ENCODE measurements around the gene KCNAB1.

The KCNAB1 gene

GRCh38 chr3:156449710-156450574 is 329.6 kb downstream of the KCNAB1 start:
- DNase-seq (ENCODE audit: low spot score), result peak; percentile 35

- DNase-seq (ENCODE audit: low spot score), result no peak
Measured at GRCh38 chr3:156455839-156456238, 335.5 kb downstream of the KCNAB1 start.

GRCh38 chr3:156456771-156457224 is 336.4 kb downstream of the KCNAB1 start:
- no peak for DNase-seq (ENCODE audit: low spot score)

GRCh38 chr3:156459434-156459833 is 339.1 kb downstream of the KCNAB1 start:
- no peak for DNase-seq (ENCODE audit: low spot score)

GRCh38 chr3:156460206-156460611 is 339.8 kb downstream of the KCNAB1 start:
- no peak for DNase-seq (ENCODE audit: low spot score)

GRCh38 chr3:156461889-156462288 is 341.5 kb downstream of the KCNAB1 start:
- DNase-seq (ENCODE audit: low spot score), result no peak

GRCh38 chr3:156463123-156463522 is 342.7 kb downstream of the KCNAB1 start:
- no peak for DNase-seq (ENCODE audit: low spot score)

GRCh38 chr3:156465194-156465593 is 344.8 kb downstream of the KCNAB1 start:
- no peak for DNase-seq (ENCODE audit: low spot score)

- no peak for DNase-seq (ENCODE audit: low spot score)
Measured at GRCh38 chr3:156469456-156469855, 349.1 kb downstream of the KCNAB1 start.

GRCh38 chr3:156471431-156471830 is 351.1 kb downstream of the KCNAB1 start:
- no peak for DNase-seq (ENCODE audit: low spot score)

- DNase-seq (ENCODE audit: low spot score), result no peak
Measured at GRCh38 chr3:156472150-156472549, 351.8 kb downstream of the KCNAB1 start.

GRCh38 chr3:156472684-156473083 is 352.3 kb downstream of the KCNAB1 start:
- DNase-seq (ENCODE audit: low spot score), result no peak

GRCh38 chr3:156473341-156473740 is 353.0 kb downstream of the KCNAB1 start:
- DNase-seq (ENCODE audit: low spot score), result peak; percentile 80

- no peak for DNase-seq (ENCODE audit: low spot score)
Measured at GRCh38 chr3:156474560-156475389, 354.4 kb downstream of the KCNAB1 start.

GRCh38 chr3:156477323-156477722 is 356.9 kb downstream of the KCNAB1 start:
- no peak for DNase-seq (ENCODE audit: low spot score)

GRCh38 chr3:156478891-156479290 is 358.5 kb downstream of the KCNAB1 start:
- DNase-seq (ENCODE audit: low spot score), result no peak

GRCh38 chr3:156479604-156480003 is 359.2 kb downstream of the KCNAB1 start:
- DNase-seq (ENCODE audit: low spot score), result no peak

- no peak for DNase-seq (ENCODE audit: low spot score)
Measured at GRCh38 chr3:156480949-156481348, 360.6 kb downstream of the KCNAB1 start.

GRCh38 chr3:156483002-156483401 is 362.6 kb downstream of the KCNAB1 start:
- no peak for DNase-seq (ENCODE audit: low spot score)

GRCh38 chr3:156483426-156483825 is 363.0 kb downstream of the KCNAB1 start:
- DNase-seq (ENCODE audit: low spot score), result no peak

GRCh38 chr3:156483961-156484787 is 363.8 kb downstream of the KCNAB1 start:
- DNase-seq (ENCODE audit: low spot score), result no peak

- no peak for DNase-seq (ENCODE audit: low spot score)
Measured at GRCh38 chr3:156488767-156489166, 368.4 kb downstream of the KCNAB1 start.

Data from SK-N-DZ (cell line).